COLO829 (cell line): ENCODE data around the gene LMAN1L.

ENCODE experiments used
- DNase-seq: peaks from one replicate; pipeline ENCODE4 v3.0.0; 2012; ENCODE audit warnings: low spot score

The LMAN1L gene

DNA sequence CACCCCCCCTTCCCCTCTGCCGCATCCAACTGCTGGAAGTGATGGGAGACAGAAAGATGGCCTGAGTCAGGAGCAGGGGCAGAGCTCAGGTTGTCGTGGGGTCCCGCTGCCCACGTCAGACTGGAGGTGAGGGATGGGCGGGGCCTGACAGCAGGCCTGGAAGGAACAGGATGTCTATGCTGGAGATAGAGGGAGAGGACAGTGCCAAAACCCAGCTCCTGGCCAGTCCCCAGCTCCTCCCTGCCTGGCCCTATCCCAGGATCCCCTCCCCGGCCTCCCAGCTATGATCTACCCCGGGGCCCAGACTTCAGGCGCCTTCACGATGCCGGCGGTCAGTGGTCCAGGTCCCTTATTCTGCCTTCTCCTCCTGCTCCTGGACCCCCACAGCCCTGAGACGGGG lies at the start of gene LMAN1L:
Gene LMAN1L, plus strand, starts transcription at position 303 of the 400 bp plus-strand sequence. Its CDS starts 20 bp downstream, at position 323.
- DNase-seq: no peak

DNA sequence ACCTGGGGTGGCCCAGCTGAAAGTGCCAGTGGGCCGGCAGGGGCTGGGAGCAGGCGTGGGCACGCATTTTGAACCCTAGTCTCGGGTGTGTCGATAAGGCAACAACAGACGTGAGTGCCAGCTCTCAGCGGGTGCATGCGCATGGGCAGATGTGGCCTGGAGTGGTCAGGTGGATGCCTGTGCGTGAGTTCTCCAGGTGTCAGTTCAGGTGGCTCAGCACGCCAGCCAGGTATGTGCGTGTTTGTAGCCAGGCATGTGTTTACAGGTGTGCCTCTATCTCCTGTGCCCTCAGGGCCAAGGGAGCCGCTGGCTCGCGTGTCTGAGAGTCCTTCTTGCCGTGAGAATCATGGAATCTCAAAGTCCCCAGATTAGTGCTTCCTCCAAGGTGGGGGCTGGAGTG lies 49.2 kb upstream of the LMAN1L start:
- no peak for DNase-seq

DNA sequence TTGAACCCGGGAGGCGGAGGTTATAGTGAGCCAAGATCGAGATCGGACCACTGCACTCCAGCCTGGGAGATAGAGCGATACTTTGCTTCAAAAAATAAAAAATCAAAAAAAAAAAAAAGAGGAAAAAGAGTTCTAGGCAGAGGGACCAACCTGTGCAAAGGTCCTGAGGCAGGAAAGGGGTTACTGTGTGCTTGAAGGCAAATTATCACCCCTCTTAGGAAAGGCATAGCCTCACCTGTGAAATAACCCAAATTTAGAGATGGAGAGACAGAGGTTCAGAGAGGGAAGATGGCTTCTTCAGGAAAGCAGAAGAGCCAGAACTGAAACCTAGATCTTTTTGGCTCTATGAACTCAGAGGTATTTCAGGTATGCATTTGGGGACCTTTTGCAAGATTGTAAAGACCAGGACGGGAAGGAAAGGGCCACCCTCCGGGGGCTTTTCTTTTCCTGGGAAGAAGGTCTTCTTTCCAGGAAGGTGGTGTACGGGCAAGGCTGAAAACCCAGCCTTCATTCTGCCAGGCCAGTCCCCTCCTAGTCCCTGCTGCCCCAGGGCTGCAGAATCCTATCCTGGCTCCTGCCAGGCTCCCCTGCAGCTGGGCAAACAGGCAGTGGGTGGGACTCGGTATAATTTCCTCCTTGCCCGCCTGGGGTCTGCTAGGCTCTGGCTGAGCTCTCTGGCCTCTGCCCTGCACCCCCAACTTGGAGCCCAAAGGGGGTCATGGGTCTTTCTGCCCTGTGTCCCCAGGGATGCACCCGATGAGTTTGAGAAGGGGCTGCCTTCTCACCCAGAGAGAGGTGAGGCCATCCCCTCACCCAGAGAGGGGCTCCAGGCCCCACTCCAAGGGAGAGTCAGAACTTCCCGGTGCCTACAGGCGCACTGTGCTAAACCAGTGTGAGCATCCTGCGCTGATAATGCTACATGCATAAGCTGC lies 45.2 kb upstream of the LMAN1L start:
- no peak for DNase-seq

DNA sequence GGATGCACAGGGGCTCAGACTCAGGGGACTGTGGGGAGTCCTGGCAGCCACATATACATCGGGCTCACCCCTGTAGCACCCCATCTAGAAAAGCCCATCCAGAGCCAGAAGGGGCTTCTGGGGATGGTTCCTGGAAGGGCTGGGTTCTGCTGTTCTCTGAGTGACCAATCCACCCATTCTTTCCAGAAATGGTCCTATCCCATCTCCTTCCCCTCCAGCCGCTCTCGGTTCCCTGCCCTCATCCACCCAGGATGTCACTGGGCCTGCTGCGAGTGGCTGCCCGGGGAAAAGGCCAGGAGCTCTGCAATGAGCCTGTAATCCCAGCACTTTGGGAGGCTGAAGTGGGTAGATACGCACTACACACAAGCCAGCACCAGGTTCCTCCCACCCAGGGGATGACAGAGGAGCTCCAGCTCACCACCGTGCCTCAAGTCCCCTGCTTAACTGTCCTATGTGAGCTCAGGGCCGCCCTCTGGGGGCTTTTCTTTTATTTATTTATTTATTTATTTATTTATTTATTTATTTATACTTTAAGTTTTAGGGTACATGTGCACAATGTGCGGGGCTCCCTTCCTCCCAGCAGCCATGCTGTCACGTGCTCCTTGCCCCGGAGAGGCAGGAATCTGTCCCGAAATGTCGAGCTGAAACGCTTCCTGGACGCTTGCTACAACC lies 44.4 kb upstream of the LMAN1L start:
- no peak for DNase-seq

DNA sequence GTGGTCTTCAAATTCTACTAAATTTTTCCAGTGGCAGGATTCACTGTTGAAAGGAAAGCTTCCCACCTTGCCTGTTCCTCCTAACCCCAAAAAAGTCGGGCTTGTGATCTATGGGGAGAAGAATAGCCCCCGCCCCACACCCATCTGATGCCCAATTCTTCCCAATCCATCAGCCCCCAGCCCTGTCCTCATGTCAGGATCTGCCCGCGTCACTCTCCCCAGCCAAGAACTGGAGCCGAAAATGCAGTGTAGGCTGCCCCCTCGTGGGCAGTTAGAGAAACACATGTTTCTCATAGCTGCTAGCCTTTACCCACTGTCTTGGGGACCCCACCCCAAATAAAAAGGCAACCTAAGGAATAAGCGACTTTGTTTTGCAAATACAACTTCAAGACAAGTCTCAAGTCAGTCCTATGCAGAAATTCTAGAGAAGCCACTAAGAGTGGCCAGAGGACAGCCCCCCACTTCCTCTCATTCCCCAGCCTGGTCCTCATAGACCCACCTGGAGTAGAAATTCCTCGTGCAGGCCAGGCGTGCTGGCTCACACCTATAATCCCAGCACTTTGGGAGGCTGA lies 43.8 kb upstream of the LMAN1L start:
- peak; percentile 44 for DNase-seq

DNA sequence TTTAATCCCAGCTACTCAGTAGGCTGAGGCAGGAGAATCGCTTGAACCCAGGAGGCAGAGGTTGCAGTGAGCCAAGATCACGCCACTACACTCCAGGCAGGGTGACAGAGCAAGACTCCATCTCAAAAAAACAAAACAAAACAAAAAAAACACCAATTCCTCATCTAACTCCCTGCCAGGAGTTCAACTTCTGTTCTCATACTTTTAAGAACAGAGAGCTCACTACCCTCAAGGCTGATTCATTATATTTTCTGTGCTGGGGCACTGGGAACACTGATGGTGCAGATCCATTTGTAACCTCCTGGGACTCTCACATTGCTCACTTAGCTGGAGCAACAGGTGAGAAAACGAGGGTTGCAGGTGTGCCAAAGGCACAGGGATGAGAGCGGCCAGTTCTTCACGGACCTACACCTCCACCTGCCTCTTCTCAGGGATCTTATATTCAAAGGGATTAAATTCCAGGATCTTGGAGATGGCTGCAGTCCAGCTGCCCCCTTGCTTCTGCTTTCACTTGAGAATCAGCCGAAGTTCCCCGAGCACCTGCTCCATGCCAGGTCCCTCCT lies 43.1 kb upstream of the LMAN1L start:
- DNase-seq: no peak

DNA sequence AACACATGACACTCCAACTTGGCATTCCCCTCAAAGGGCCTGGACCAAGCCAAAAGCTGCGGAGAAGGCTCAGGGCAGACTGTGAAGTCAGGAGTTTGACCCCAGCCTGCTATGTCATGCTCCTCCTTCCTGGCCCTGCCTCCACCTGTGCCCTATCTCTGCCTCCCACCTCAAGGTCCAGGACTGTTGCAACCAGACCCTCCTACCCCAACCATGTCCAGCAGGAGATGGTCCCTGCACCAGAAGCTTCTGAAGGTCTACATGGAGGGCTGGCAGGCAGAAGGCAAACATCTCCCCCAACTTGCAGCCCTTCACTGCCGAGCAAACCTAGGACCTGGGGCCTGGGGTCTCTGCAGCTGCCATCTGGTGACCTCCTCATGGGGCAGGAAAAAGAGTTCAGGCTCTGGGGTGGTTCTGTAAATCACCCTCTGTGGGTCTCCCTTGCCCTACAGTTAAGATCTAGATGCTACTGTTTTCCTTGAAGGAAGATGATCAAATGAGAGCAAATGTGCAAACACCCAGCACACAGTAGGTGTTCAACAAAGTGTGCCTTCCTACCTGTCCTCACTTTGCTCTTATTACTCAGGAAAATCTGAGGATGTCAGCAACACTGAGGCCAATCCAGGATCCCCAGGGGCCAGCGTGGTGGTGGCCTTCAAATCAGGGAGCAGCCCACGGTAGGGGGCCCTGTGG lies 42.3 kb upstream of the LMAN1L start:
- no peak for DNase-seq

DNA sequence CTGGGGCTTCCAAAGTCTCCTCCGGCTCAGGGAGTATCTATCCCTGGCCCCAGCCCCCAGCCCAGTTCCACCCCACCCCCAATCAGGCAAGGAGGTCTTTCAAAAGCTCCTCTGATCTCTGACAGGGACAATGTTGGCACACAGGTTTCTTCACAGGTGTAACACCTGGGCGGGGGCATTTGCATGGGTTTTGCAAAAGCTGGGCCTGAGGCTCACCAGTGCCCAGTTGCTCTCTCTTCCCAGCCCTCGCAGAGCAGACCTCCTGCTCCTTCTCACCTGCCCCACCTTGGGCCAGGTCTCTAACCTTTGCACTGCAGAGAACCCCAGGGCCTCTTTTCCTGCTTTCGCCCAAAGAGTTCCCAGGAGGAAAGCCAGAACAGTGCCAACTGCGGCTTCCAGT lies 39.3 kb upstream of the LMAN1L start:
- no peak for DNase-seq

DNA sequence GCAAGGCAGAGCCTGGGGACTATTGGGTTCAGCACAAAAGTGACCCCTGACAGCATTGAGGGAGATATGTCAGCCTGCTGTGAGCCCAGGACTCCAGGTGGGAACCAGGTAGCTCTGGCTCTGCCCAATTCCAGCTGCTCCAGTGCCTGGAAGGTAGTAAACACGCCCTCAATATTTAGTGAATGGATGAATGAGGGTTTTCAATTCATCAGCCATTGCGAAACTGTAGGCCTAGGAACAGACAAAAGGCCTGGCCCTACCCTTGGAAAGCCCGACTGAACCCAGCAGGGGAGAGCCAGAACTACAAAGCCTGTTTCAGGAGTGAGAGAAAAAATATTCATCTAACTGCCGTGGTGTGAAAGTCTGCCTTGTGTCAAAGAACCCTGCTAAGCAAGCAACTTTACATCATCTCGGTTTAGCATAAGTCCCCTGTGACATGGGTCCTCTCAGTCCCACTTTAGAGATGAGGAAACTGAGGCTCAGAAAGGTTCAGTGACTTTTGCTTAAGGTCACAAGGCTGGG lies 38.8 kb upstream of the LMAN1L start:
- no peak for DNase-seq

DNA sequence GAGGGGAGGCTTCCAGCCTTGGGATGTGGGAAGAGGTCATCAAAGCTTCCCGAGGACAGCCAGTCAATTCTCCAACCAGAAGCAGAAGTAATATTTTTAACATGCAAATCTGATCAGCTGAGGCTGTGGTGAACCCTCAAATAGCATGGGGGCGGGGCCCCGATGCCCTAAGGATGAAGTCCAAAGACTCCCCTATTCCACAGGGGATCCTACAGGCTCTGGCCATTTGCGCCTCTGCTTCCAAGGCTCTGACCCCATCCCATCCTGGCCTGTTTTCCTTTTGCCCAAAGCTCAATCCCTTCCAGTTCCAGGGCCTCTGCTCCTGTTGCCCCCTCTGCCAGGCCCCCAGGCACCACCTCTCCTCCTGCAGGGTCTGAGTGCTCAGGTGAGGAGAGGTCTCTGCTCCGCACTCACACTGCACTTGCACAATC lies 37.5 kb upstream of the LMAN1L start:
- DNase-seq: no peak

DNA sequence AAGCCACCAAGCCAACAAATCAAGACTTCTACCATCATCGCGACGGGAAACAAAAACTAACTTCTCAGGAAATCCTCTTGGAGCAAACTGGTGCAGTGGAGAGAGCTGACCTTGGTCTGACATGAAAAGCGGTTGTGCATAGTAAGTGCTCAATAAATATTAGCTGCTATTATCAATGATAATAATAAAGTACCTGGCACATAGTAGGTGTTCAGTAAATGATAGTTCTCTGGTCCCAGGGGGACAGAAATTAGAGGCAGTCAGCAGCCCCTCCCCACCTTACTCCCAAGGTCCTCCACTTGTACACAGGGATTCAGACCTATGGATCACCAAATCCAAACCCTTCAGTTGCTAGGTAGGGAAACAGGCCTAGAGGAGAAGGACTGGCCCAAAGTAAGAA lies 36.7 kb upstream of the LMAN1L start:
- DNase-seq: no peak

DNA sequence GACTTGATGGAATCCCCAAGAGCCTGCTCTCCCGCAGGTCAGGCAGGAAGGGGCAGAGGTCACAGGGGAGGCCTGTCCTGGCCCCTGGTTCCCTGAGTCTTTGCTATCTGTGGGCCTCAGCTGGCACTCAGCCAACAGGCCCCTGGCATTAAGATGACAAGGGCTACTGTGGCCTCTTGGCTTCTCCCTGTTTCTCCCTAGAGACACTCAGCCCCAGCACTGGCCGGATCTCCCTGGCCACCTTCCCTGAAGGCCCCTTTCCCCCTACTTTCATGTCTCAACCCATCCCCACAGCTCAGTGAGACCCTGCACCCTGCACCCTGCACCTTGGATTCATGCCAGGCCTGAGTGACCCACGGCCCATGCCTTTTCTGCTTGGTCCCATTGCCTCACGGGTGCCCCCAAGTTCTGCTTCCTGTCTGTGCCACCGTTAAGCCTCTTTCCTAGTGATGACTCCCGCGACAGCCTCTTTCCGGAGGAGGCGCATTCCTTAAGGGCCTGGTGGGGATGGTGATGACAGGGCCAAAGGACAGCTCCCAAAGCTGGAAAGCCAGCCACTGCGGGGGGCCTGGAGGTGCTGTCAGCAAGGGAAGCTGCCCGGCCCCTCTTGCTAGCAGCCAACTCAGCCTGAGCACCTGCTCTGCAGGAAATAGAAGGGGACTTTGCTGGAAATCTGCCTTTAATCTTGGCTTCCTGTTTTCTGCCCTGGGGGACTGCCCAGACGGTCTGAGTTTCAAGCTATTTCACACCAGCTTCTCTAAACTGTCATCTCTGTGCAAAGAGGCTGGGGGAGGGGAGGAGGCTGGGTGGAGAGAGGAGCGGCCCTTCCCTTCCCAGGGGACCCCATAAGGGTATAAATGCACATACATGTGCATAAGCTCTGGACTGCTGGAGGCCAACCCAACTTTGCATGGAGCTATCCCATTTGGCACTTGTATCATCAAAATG lies 35.5 kb upstream of the LMAN1L start:
- no peak for DNase-seq

DNA sequence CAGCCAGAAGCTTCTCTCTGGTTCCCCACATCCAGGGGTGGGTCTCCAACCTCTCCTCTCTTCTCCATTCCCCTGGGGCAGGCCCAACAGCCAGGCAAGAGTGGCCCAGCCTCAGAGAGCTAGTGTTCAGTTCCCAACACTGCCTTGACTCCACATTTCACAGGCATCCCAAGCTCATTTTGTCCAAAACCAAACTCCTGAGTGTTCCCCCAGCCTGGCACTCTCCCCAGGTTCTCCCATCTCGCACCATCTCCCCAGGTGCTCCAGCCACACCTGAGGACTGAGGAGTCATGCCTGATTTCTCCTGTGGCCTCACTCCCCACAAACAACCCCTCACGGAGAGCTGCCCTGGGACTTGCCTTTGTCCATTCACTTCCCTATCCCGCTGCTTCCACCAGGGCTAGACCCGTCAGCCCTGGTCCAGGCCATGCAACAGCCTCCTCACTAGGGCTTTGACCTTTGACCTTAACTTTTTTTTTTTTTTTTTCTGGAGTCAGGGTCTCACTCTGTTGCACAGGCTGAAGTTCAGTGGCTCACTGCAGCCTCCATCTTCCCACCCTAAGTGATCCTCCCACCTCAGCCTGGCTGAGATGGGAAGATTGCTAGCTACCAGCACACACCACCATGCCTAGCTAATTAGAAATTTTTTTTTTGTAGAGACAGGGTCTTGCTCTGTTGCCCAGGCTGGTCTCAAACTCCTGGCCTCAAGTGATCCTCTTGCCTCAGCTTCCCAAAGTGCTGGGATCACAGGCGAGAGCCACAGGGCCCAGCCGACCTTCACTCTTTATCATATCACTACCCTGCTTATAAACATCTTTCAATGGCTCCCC lies 34.7 kb upstream of the LMAN1L start:
- no peak for DNase-seq

DNA sequence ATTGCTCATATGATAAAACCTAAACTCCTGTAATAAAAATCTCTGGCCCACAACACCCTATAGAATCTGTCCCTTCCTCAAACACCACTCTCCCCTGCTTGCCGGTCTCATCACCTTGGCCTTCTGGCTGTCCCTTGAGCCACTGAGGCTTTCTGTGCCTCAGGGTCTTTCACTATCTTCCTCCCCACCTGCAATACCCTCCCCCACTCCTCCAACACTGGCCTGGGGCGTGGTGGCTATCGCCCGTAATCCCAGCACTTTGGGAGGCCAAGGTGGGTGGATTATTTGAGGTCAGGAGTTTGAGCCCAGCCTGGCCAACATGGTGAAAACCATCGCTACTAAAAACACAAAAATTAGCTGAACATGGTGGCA lies 34.0 kb upstream of the LMAN1L start:
- DNase-seq: no peak

DNA sequence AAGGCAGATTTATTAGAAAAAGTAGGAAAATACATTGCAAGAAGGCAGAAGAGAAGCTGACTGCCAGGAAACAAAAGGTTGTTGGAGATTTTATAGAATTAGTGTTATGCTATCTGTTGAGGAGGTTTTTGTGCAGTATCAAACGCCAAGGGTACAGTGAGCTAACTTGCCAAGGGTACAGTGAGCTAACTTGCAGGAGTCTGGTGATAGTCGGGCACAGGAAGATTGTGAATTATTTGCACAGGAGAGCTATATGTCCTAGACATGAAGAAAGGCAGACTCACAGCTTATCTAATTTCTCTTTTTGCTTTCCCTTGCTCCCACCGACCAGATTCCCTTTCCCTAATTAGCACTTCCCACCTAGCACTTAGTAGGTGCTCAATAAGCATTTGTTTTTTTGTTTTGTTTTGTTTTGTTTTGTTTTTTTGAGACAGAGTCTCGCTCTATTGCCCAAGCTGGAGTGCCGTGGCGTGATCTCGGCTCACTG lies 33.4 kb upstream of the LMAN1L start:
- DNase-seq: no peak

DNA sequence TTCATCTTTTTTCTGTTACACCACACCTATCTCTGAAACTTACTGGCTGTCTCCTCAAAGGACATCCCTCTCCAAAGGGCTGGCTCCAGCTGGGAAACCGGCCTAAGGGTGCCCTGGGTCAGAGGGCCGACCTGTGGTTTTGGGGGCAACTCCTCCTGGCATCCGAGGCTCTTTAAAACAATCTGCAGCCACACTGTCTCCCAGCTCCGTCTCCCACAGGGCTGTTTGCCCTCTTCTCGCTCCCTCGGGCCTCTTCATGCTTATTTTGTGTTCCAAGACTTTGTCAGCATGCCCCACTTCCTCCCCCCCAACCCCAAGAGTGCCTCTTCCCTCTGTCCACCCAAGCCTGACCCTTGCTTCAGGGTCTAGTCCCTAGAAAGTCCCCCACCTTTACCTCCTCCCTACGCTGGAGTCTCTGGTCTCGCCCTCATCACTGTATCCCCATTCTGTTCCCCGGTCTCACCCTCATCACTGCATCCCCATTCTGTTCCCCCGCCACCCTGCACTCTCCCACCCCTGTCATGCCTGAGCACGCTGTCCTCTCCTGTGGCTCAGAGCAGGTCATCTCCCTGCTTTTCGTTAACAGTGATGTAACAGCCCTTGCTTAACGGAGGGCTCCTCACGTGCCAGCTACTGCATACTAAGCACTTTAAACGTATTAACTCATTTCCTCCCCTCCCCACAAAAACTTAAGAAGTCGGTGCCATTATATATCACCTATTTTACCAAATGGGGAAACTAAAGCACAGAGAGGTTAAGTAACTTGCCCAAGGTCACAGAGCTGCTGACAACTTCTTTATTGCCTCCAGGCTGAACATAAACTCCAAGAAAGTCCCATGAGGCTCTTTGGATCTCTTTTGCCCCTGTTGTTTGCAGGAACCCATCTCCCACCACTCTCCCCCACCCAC lies 31.9 kb upstream of the LMAN1L start:
- DNase-seq: no peak

DNA sequence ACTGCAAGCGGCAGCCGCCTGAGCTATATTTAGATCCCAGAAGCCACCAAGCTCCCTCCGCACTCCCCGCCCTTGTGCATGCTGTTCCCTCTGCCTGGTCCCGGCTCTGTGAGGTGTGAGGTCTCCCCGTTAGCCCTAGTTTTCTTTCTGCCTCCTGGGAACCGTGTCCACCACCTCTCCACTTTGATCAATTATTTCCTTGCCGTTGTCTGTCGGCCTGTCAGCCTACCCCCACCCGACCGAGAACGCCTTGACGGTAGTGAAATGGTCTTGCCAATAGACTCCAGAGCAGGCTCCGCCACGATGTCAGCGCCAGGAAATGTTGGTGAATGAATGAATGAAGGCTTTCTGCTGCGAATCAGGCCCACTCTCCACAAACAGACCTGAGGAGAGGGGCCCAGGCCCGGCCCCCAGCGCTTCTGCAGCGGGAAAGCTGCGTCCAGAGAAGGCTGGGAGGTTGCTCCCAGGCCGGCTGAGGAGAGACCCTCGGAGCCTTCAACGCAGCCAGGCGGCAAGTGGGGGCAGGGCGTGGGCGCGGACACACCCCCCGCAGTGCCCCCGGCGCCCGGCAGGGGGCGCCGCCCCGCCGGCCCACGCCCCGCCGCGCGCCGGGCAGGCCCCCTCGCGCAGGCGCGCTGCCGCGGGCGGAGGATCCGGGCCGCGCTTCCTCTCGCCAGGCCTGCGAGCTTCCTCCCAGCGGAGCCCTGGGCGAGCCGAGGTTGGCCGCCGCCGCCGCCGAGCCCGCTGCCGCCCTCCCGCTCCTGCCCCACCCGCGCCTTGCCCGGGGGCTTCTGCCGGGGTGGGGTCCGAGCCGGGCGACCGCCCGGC lies 31.0 kb upstream of the LMAN1L start, which contains the start of gene CSK:
Gene CSK, plus strand, starts transcription at position 650 of the 828 bp plus-strand sequence. CDS start 16,218 bp downstream, outside the sequence.
- peak; percentile 61 for DNase-seq
